ENCODE results near the gene ZG16B.
A peak's percentile ranks its signal among the peaks of the same experiment; 100 is the strongest.

ZG16B gene

GRCh38 chr16:2825049-2825742, 4.9 kb upstream of the ZG16B start:
- no peak for DNase-seq (ENCODE audit: low read depth)

GRCh38 chr16:2825906-2826305, 4.2 kb upstream of the ZG16B start:
- DNase-seq (ENCODE audit: low read depth): no peak

- no peak for DNase-seq (ENCODE audit: low read depth)
Observed at GRCh38 chr16:2826591-2827373, 3.3 kb upstream of the ZG16B start.

- no peak for DNase-seq (ENCODE audit: low read depth)
Observed at GRCh38 chr16:2827374-2827791, 2.7 kb upstream of the ZG16B start.

GRCh38 chr16:2827831-2828520, 2.1 kb upstream of the ZG16B start:
- no peak for DNase-seq (ENCODE audit: low read depth)

- DNase-seq (ENCODE audit: low read depth): no peak
Observed at GRCh38 chr16:2828521-2828840, 1.6 kb upstream of the ZG16B start.

- DNase-seq (ENCODE audit: low read depth): no peak
Observed at GRCh38 chr16:2828876-2829430, 1.1 kb upstream of the ZG16B start.

GRCh38 chr16:2830355-2830695, 222 bp downstream of the ZG16B start:
- no peak for DNase-seq (ENCODE audit: low read depth)

GRCh38 chr16:2831203-2831602, 1.1 kb downstream of the ZG16B start:
- DNase-seq (ENCODE audit: low read depth): no peak

- DNase-seq (ENCODE audit: low read depth): no peak
Observed at GRCh38 chr16:2833776-2834175, 3.7 kb downstream of the ZG16B start.

GRCh38 chr16:2834968-2835367, 4.9 kb downstream of the ZG16B start:
- no peak for DNase-seq (ENCODE audit: low read depth)

GRCh38 chr16:2835638-2836493, 5.8 kb downstream of the ZG16B start:
- DNase-seq (ENCODE audit: low read depth): peak; percentile 72

- DNase-seq (ENCODE audit: low read depth): no peak
Observed at GRCh38 chr16:2836646-2837508, 6.8 kb downstream of the ZG16B start.

- DNase-seq (ENCODE audit: low read depth): peak; percentile 49
Observed at GRCh38 chr16:2838928-2839327, 8.8 kb downstream of the ZG16B start.

GRCh38 chr16:2839650-2840450, 9.7 kb downstream of the ZG16B start:
- DNase-seq (ENCODE audit: low read depth): no peak

GRCh38 chr16:2840914-2841313, 10.8 kb downstream of the ZG16B start:
- no peak for DNase-seq (ENCODE audit: low read depth)

GRCh38 chr16:2841606-2842339, 11.7 kb downstream of the ZG16B start:
- no peak for DNase-seq (ENCODE audit: low read depth)

- DNase-seq (ENCODE audit: low read depth): no peak
Observed at GRCh38 chr16:2842340-2843000, 12.4 kb downstream of the ZG16B start.

GRCh38 chr16:2843526-2843925, 13.4 kb downstream of the ZG16B start:
- DNase-seq (ENCODE audit: low read depth): no peak
